ENCODE measurements around the gene SFRP2.

SFRP2 gene

DNA sequence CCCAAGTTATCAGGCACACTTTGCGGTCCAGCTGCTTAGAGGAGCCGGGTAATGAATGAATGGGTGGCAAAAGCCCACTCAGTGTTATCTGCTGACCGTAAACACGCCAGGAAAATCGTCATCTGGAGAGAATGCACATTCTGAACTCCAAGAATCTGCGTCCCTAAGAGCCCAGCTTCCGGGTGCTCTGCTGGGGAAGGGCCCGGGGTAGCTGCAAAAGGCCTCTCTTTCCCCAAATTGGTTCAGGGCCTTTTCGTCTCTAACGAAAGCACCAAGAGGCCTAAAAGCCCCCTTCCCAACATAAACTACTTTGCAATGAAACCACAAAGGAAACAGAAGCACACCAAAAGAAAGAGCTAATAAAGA is 1.6 kb upstream of the SFRP2 start:
- TF ChIP-seq, protein P1, sequence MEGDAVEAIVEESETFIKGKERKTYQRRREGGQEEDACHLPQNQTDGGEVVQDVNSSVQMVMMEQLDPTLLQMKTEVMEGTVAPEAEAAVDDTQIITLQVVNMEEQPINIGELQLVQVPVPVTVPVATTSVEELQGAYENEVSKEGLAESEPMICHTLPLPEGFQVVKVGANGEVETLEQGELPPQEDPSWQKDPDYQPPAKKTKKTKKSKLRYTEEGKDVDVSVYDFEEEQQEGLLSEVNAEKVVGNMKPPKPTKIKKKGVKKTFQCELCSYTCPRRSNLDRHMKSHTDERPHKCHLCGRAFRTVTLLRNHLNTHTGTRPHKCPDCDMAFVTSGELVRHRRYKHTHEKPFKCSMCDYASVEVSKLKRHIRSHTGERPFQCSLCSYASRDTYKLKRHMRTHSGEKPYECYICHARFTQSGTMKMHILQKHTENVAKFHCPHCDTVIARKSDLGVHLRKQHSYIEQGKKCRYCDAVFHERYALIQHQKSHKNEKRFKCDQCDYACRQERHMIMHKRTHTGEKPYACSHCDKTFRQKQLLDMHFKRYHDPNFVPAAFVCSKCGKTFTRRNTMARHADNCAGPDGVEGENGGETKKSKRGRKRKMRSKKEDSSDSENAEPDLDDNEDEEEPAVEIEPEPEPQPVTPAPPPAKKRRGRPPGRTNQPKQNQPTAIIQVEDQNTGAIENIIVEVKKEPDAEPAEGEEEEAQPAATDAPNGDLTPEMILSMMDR (IDR thresholded peaks at IDR 0.05; ENCODE audit: insufficient read depth, missing control alignments), result no peak
- FAIRE-seq (no peak), DNase-seq (ENCODE audit: insufficient read length, low spot score) (no peak)

- FAIRE-seq (no peak), DNase-seq (ENCODE audit: insufficient read length, low spot score) (no peak)
- TF ChIP-seq, protein P1 (IDR thresholded peaks at IDR 0.05; ENCODE audit: insufficient read depth, missing control alignments), result no peak
Measured at GRCh38 chr4:153789741-153790499, 1.0 kb upstream of the SFRP2 start.

GRCh38 chr4:153788051-153788412 is 851 bp downstream of the SFRP2 start:
- TF ChIP-seq, protein P1 (IDR thresholded peaks at IDR 0.05; ENCODE audit: insufficient read depth, missing control alignments), result no peak
- FAIRE-seq (no peak), DNase-seq (ENCODE audit: insufficient read length, low spot score) (no peak)

DNA sequence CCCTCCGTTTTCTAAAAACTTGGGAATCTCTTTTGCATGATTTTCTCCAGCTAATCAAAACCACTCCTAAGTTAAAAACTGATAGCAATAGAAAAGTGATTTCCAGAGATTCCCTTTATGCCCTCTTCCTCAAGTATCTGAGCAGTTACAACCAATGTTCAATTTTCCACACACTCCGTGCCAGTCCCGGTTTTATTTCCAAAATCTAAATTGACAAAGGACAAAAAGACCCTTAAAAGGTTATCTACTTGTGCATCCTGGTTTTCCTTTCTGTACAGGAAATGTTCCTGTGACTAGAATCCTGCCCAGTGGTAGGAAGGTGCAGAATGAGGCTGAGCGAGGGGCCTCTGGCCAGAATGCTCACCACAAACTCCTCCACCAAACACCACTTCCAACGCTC is 1.3 kb downstream of the SFRP2 start:
- TF ChIP-seq, protein P1 (IDR thresholded peaks at IDR 0.05; ENCODE audit: insufficient read depth, missing control alignments), result no peak

GRCh38 chr4:153787061-153787560 is 1.8 kb downstream of the SFRP2 start:
- TF ChIP-seq, protein P1 (IDR thresholded peaks at IDR 0.05; ENCODE audit: insufficient read depth, missing control alignments), result no peak
- FAIRE-seq (no peak), DNase-seq (ENCODE audit: insufficient read length, low spot score) (no peak)

More for the DNA sequence above, 1.3 kb downstream of the SFRP2 start:
- no peak for DNase-seq (ENCODE audit: insufficient read length, low spot score)
- no peak for FAIRE-seq

GRCh38 chr4:153785910-153786721 is 2.8 kb downstream of the SFRP2 start:
- peak; percentile 93 for FAIRE-seq
- no peak for DNase-seq (ENCODE audit: insufficient read length, low spot score)
- TF ChIP-seq, protein P1 (IDR thresholded peaks at IDR 0.05; ENCODE audit: insufficient read depth, missing control alignments), result peak; percentile 75
